ENCODE results near the gene OTUD7B.

OTUD7B gene

GRCh38 chr1:149915429-149916192, 94.9 kb downstream of the OTUD7B start:
- DNase-seq = no peak

GRCh38 chr1:149914545-149914944, 96.0 kb downstream of the OTUD7B start:
- no peak for DNase-seq

GRCh38 chr1:149906570-149907075, 103.9 kb downstream of the OTUD7B start:
- DNase-seq = no peak

GRCh38 chr1:149903836-149904491, 106.6 kb downstream of the OTUD7B start:
- DNase-seq = no peak

- peak; percentile 87 for DNase-seq
Measured at GRCh38 chr1:149899460-149900284, 110.9 kb downstream of the OTUD7B start, which contains the start of gene BOLA1. TSS of gene BOLA1 (plus strand) at chr1:149899568. CDS start at chr1:149900060, 492 bp downstream.

GRCh38 chr1:149896575-149896974, 114.0 kb downstream of the OTUD7B start:
- no peak for DNase-seq

GRCh38 chr1:149888999-149889289, 121.6 kb downstream of the OTUD7B start:
- no peak for DNase-seq

- DNase-seq = peak; percentile 89
Measured at GRCh38 chr1:149888247-149888998, 122.1 kb downstream of the OTUD7B start.
